ENCODE results near the gene OR8S1. TPM values are rescaled to one million over a fixed set of nuclear protein-coding genes. Genes with fewer than 3 reads are reported as not detected.

The OR8S1 gene
- total and polyA plus RNA-seq, 2 of the 8 experiments (the other 6 are each of a cell fraction or from before 2014, with no cell fraction given): not detected

DNA sequence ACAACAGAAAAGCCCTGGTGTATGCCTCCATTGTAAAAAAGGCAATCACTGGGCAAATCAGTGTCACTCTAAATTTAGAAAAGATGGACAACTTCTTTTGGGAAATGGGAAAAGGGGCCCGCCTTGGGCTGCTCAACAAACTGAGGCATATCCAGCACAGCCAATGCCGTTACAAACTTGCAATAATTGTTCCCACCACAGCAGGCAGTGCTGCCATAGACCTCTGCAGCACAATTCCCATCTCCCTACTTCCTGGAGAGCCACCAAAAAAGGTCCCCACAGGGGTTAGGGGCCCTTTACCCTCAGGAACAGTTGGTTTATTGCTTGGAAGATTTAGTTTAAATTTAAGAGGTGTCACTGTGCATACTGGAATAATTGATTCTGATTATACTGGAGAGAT is 16.4 kb upstream of the OR8S1 start:
- 69% methylated on average over 2 of the region's 2 CpGs; no CpG with 5 or more reads in 1 of the 2 experiments for WGBS, 2 experiments (ENCODE audit: extremely low coverage in 1 of 2, insufficient coverage in 1 of 2, insufficient read length in 1 of 2, insufficient replicate concordance in 2 of 2, low coverage in 1 of 2, low lambda C conversion rate in 2 of 2, missing lambda C conversion rate in 1 of 2)
- TF ChIP-seq RNF2 (IDR thresholded peaks at IDR 0.05; ENCODE audit: borderline replicate concordance, low read depth, low read length, missing control alignments, poor library complexity, severe bottlenecking) (no peak), CBX8 (IDR thresholded peaks at IDR 0.05; ENCODE audit: borderline replicate concordance, low read depth, low read length) (no peak), ATF2 (IDR thresholded peaks at IDR 0.05; ENCODE audit: low read length) (no peak), ZNF274 (IDR thresholded peaks at IDR 0.05; ENCODE audit: borderline replicate concordance, extremely low read depth, low read length) (no peak), JUND (IDR thresholded peaks at IDR 0.05; ENCODE audit: low read length) (no peak), BCL11A (IDR thresholded peaks at IDR 0.05; ENCODE audit: low read depth in 2 of 2, low read length in 2 of 2) (no peak), CREB1 (IDR thresholded peaks at IDR 0.05) (no peak), JUN (IDR thresholded peaks at IDR 0.05; ENCODE audit: low read depth, low read length) (no peak), FOSL1 (IDR thresholded peaks at IDR 0.05; ENCODE audit: insufficient read depth, low read depth, low read length) (no peak), TAF7 (optimal IDR thresholded peaks at IDR 0.05; ENCODE audit: borderline replicate concordance, low read depth, low read length) (no peak), EP300 (IDR thresholded peaks at IDR 0.05; ENCODE audit: borderline replicate concordance in 1 of 2, low read depth in 2 of 2, low read length in 2 of 2) (no peak)
- TF ChIP-seq, protein P1, sequence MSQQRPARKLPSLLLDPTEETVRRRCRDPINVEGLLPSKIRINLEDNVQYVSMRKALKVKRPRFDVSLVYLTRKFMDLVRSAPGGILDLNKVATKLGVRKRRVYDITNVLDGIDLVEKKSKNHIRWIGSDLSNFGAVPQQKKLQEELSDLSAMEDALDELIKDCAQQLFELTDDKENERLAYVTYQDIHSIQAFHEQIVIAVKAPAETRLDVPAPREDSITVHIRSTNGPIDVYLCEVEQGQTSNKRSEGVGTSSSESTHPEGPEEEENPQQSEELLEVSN (IDR thresholded peaks at IDR 0.05): no peak

More for the DNA sequence above, 16.4 kb upstream of the OR8S1 start:
- Histone ChIP-seq H3K27ac (ENCODE audit: low read depth, low read length) (no peak overlapping the region), H3K4me3 (ENCODE audit: extremely low read depth in 1 of 4, insufficient read depth in 2 of 4, low read depth in 3 of 4, low read length in 4 of 4) (no peak overlapping the region), H3K9me3 (ENCODE audit: insufficient read depth in 2 of 2, low read depth in 1 of 2, low read length in 1 of 2) (peaks cover 25 to 32% of the 10 kb centered on the region in 2 experiments), H3K36me3 (ENCODE audit: control insufficient read depth in 2 of 4, insufficient read depth in 4 of 4, low read length in 3 of 4) (no peaks in the 10 kb centered on the region), H3K4me2 (ENCODE audit: insufficient read depth in 1 of 2, low read depth in 2 of 2, low read length in 2 of 2) (no peak overlapping the region), H3K18ac (ENCODE audit: extremely low read depth, low read length) (no peak overlapping the region), H3K4ac (replicated peaks; ENCODE audit: insufficient read length, low read depth, low read length) (no peak overlapping the region), H2BK120ac (replicated peaks; ENCODE audit: low read depth, low read length) (no peak overlapping the region), H3K9ac (replicated peaks in 1 of 4; ENCODE audit: extremely low read depth in 1 of 4, low read depth in 3 of 4, low read length in 3 of 4) (no peak overlapping the region), H3K14ac (ENCODE audit: insufficient read length) (no peak overlapping the region), H2BK12ac (ENCODE audit: low read depth, low read length) (no peak overlapping the region), H3K27me3 (replicated peaks in 1 of 4; ENCODE audit: control insufficient read depth in 3 of 4, extremely low read depth in 1 of 4, insufficient read depth in 3 of 4, low read length in 3 of 4) (no peaks in the 10 kb centered on the region), H2BK5ac (ENCODE audit: low read depth, low read length) (no peak overlapping the region), H4K91ac (replicated peaks; ENCODE audit: insufficient read length, low read length) (no peak overlapping the region), H2AK5ac (ENCODE audit: low read depth, low read length) (no peak overlapping the region), H2AFZ (ENCODE audit: low read length) (no peak overlapping the region), H3K23ac (ENCODE audit: insufficient read length) (no peak overlapping the region), H4K5ac (ENCODE audit: insufficient read length, low read depth, low read length) (no peak overlapping the region), H3K4me1 (replicated peaks in 1 of 4; ENCODE audit: control insufficient read depth in 3 of 4, insufficient read depth in 4 of 4, low read length in 3 of 4) (no peaks in the 10 kb centered on the region), H3K56ac (replicated peaks; ENCODE audit: insufficient read length, low read depth, low read length) (no peak overlapping the region), H3K79me2 (ENCODE audit: control insufficient read depth in 1 of 2, insufficient read depth in 2 of 2, low read length in 2 of 2) (no peaks in the 10 kb centered on the region), H2BK15ac (ENCODE audit: low read length) (no peak overlapping the region), H3K23me2 (ENCODE audit: low read depth, low read length) (no peaks in the 10 kb centered on the region), H4K8ac (ENCODE audit: extremely low read depth, insufficient read depth, low read length) (no peak overlapping the region), H4K20me1 (replicated peaks in 1 of 2; ENCODE audit: control insufficient read depth in 1 of 2, insufficient read depth in 2 of 2, low read length in 2 of 2) (no peaks in the 10 kb centered on the region), H2BK20ac (ENCODE audit: low read length) (no peak overlapping the region), H3K79me1 (ENCODE audit: low read depth, low read length) (no peaks in the 10 kb centered on the region)
- ChIA-PET CTCF (ENCODE audit: partially characterized antibody) (no interaction called here), POLR2A (ENCODE audit: partially characterized antibody) (no interaction called here)
- DNase-seq (ENCODE audit: low read depth in 1 of 2, low spot score in 2 of 2): no peak
- no peak for FAIRE-seq

Measured in H1 (cell line).